Stimulated activated CD8-positive, alpha-beta memory T cell treated with anti-CD3 and anti-CD28 coated beads, Interleukin-7, amount 100 ng/mL, for 48 hours (primary cell): ENCODE data around the gene SHPK.

Experiments
- DNase-seq, 2 donors: peaks; one replicate each; pipeline ENCODE4 v3.0.0-alpha.2; 2020; ENCODE audit warnings: low read depth in 1 of 2; ENCODE audit errors: extremely low read depth in 1 of 2

The SHPK gene

DNA sequence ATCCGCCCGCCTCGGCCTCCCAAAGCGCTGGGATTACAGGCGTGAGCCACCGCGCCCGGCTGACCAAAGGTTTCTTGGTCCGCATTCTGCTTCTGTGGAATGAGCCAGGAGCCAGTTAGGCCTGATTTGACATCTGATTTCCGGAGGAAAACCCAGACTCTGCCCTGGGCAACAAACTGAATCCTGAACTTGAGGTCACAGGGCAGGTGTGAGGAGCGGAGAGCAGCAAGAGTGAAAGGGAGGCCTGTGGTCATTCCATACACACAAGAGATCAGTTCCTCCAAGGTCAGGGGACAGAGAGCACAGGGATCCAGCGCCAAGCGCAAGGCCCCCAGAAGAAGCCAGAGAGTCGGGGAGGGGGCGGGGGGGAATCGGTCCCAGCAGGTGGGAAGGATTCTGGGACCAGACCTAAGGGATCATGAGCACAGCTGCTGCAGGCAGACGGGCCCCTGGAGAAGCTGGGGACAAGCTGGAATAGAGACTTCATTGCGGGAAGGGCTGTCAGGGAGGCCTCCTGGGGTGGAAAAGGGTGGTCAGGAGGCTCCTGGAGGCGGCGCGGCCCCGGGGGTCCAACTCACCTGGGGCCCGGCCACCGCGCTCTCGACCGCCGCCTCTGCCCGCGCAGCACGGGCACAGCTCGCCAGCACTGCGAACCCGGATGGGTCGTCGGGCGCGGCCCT lies 436 bp downstream of the SHPK start:
- no peak for DNase-seq

DNA sequence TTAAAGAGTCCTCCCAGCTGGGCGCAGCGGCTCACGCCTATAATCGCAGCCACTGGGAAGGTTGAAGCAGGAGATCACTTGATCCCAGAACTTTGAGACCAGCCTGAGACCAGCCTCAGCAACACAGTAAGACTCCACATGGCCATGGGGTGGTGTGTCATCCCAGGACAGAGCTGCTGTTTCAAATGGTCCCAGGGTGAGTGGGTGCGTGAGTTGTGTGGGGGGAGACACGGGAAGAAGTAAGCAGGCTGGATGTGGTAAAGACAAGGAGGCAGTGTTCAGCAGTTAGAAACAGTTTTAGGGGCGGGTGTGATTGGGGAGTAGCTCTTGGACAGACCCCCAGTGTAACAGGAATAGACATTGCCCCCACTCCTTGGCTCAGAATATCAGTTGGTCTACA lies 3.8 kb downstream of the SHPK start:
- DNase-seq = no peak

DNA sequence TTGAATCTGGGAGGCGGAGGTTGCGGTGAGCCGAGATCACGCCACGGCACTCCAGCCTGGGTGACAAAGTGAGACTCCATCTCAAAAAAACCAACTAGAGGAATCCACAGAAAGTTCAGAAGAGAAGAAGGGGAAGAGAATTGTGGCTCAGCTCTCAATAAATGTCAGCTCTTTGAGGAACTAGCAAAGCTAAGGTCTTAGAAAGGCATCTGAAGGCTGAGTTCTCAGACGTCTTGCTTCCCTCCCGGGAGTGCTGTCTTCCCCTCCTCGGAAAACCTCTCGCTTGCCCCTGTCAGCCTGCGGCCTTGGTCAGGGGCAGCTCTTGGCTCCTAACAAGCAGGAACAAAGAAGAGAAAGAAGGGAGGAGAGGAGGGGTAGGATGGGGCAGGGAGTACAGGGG lies 5.3 kb downstream of the SHPK start:
- no peak for DNase-seq

- DNase-seq = no peak
These were observed 8.3 kb downstream of the SHPK start for GRCh38 chr17:3627769-3628167.

GRCh38 chr17:3626831-3627768 lies 8.9 kb downstream of the SHPK start:
- DNase-seq = no peak

GRCh38 chr17:3622977-3623594 lies 13.0 kb downstream of the SHPK start:
- no peak for DNase-seq

DNA sequence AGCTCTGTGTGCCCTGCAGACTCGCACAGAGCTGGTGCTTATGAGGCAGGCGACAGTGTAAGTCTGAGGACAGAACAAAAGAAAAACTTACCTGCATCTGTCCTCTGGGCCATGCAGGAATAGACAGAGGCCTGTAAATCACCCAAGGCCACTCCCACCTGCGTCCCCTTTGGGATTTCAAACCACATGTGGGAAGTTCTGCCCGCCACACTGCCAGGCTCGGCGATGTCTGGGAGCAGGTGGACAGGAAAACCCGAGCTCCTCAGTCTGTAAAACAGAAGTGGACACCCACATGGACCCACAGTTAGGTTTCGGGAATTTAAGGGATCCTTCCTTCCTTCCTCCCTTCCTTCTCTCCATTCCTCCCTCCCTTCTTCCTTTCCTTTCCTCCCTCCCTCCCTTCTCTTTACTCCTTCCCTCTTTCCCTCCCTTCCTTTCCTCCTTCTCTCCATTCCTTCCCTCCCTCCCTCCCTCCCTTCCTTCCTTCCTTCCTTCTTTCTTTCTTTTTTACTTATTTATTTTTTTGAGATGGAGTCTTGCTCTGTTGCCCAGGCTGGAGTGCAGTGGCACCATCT lies 14.8 kb downstream of the SHPK start:
- DNase-seq = no peak

DNA sequence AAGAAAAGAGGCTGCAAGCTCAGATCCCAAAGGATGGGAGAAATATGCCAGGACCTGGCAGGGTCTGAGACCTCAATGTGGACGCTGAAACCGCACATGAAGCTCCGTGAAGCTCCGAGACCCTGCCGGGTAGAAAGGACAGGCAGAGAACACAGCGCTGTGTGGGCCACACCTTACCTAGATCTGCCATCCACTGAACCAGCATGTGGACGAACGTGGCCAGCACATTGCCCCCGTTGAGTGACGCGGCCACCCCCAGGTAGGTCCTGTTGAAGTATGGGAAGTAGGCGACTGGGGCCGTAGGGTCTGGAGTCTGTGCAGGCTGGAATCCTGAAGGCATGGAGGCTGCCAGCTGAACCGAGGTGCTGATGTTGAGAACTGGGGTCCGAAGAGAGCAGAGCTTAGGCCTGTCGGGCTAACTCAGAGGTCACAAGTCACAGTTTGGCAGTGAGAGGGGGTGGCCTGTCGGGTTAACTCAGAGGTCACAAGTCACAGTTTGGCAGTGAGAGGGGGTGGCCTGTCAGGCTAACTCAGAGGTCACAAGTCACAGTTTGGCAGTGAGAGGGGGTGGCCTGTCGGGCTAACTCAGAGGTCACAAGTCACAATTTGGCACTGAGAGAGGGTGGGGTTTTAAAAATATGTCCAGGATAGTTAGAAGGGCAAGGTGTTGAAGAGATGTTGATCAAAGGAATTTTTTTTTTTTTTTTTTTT lies 20.7 kb downstream of the SHPK start:
- no peak for DNase-seq

DNA sequence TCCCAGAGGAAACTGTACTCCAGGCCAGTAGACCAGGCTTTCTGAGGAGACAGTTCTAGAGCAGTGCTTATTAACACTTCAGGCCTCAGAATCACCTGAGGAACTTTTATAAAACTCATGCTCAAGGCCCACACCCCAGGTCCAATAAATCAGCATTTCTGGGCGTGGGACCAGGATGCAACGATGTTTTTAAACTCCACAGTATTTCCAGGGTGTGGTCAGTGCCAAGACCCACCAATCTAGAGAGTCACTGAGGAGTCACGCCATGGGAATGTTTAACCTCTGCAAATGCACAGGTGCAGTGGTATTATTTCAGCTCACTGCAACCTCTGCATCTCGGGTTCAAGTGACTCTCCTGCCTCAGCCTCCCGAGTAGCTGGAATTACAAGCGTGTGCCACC lies 22.9 kb downstream of the SHPK start:
- DNase-seq = no peak

DNA sequence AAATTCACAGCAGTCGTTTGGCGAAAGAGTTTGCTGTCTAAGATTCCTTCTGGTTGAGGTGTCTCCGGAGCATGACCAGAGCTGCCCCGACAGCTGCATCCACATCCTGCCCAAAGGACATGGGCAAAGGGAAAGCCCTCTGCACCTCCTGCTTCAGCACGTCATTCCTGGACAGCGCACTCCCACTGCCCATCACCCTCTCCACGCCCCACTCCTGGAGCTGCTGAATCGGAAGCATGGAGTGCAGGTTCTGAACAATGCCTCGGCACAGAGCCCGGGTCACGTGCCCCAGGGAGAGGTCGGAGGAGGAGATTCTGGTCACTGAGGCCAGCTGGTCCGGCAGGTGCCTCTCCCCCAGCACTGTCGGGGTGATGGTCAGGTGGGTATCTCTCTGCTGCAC lies 25.5 kb downstream of the SHPK start:
- DNase-seq = no peak

- DNase-seq = no peak
These were observed 26.4 kb downstream of the SHPK start for GRCh38 chr17:3609689-3610088.

- DNase-seq = no peak
These were observed 32.2 kb downstream of the SHPK start for GRCh38 chr17:3603870-3604259.

DNA sequence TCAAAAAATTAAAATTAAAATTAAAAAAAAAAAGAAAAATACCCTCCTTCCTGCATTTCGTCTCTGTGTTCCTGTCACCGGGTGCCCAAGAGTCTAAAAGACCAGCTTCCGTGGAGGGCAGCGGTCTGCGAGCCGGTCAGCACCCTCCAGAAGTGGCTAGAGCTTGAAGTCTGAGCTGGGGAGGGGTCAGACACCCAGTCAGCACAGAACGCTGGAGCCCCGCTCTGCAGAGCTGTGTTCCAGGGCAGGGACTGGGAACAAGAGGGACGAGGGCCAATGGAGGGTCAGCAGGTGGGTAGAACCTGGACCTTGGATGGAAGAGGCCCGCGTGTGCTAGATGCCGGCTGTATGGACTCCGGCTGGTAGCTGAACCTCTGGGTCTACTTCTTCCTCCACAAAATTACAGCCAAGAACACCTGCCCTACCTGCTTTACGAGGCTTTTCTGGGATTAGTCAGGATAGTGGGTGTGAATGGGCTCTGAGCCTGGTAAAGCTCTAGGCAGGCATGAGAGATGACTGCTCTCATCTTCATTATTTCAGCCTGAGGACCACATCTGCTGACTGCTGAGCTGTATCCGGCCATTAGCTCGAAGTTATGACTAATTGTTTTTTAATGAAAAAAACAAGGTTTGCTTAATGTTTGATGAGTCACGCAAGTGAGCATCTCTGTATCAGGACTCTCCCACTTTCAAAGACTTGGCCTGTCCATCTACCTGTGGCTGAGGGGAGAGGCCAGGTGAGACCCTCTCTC lies 32.8 kb downstream of the SHPK start:
- no peak for DNase-seq

- peak in 1 of 2 donors; percentile 9 for DNase-seq
These were observed 33.6 kb downstream of the SHPK start for GRCh38 chr17:3602499-3602898.

DNA sequence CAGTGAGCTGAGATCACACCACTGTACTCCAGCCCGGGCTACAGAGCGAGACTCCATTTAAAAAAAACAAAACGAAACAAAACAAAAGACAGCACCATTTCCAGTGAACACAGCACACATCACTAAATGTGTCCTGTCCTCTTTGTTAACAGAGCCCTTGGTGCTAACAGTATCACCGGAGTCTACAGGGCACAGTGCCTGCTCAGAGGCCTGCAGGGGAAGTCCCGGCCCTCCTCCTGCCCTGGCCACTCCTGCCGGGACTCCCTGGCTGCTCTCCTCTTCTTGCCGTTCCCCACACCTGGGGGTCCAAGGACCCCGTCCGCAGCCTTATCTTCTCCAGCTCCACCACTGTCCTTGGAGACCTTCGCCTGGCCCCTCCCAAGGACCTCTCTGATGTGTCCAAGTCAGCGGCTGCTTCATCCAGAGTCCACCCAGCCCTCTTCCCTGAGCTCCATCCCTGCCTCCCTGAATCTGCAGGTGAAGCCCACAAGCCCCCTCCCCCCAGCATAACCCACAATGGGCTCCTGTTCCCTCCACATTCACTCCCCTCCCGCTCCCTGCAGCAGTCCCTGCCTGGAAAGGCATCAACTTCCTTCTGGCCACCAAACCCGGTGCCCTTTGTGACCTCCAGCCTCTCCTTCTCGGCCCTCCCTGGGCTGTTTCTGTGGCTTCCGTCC lies 35.4 kb downstream of the SHPK start:
- DNase-seq = no peak

DNA sequence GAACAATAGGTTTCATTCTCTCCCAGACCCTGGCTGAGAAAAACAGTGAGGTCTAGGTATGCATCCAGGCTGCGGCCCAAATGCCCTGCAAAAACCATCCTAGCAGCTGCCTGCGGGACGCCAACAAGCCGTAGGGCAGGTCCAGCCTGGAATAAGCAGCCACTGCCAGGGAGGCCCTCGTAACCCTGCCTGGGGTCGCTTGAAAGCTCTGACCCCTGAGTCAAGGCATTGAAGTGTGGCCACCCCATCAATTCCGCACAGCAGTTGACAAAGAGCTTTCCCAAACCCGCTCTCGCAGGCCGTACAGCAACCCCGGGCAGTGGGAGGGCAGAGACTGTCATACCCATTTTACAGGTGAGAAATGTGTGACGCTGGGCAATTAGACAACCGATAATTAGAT lies 38.0 kb downstream of the SHPK start:
- no peak for DNase-seq

DNA sequence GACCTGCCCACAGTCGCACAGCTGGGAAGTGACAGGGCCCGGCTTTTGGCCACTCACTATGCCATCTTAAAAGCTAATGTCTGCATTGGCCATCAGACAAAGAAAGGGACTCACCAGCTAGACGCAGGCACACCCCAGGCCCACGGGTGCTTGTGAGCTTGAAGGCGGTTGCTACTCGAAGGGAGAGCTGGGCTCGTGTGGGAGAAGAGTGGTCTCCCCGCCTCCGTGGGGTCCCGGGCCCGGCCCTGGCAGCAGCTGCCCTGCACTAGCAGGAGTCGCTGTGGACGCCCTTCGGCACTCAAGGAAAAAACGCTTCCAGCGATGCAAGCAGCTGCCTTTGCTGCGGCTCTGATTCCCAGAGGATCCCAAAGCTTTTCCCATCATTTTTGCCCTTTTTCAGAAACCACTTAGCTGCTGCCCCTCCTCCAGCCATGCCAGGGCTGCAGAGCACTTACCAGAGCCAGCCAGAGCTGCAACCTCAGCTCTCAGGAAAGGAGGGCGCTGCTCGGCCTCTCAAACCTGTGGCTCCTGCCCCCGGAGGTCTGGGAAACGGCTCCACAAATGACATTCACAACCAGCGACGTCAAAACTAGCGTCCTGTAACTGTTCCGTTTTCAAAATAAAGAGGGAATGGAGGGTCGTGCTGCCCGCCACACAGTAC lies 39.1 kb downstream of the SHPK start:
- no peak for DNase-seq

DNA sequence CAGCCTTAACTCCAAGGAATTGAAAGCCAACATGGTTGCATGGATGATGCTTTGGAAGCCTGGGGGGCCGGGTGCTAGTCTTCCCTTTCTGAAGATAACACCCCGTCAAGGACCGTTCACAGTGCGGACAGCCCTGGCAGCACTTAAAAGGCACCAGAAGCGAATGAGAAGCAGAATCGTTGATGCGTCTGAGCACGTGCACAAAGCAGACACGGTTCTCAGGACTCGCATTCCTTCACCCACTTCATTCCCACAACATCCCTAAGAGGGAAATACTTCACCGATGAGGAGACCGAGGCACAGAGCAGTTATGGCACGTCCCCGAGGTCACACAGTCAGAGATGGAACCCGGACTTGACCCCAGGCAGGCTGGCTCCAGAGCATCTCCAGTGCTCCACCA lies 41.1 kb downstream of the SHPK start:
- no peak for DNase-seq
